Measurements from ENCODE around the gene ATAD1.
A peak's percentile ranks its signal among the peaks of the same experiment; 100 is the strongest.

Gene ATAD1

GRCh38 chr10:87734987-87735827, 82.8 kb downstream of the ATAD1 start:
- no peak overlapping the region for H3K4me3 ChIP-seq (ENCODE audit: low read depth, low read length)
- peak; percentile 61 for TF ChIP-seq CTCF (IDR thresholded peaks at IDR 0.05; ENCODE audit: low read depth, low read length)

- H3K4me3 ChIP-seq (ENCODE audit: low read depth, low read length), result no peak overlapping the region
- no peak for TF ChIP-seq CTCF (IDR thresholded peaks at IDR 0.05; ENCODE audit: low read depth, low read length)
Measured at GRCh38 chr10:87733081-87733480, 84.9 kb downstream of the ATAD1 start.

- H3K4me3 ChIP-seq (ENCODE audit: low read depth, low read length), result no peak overlapping the region
- no peak for TF ChIP-seq CTCF (IDR thresholded peaks at IDR 0.05; ENCODE audit: low read depth, low read length)
Measured at GRCh38 chr10:87729940-87730339, 88.1 kb downstream of the ATAD1 start.

GRCh38 chr10:87724789-87725188, 93.2 kb downstream of the ATAD1 start:
- TF ChIP-seq CTCF (IDR thresholded peaks at IDR 0.05; ENCODE audit: low read depth, low read length), result no peak
- H3K4me3 ChIP-seq (ENCODE audit: low read depth, low read length), result no peak overlapping the region

- TF ChIP-seq CTCF (IDR thresholded peaks at IDR 0.05; ENCODE audit: low read depth, low read length), result no peak
- H3K4me3 ChIP-seq (ENCODE audit: low read depth, low read length), result no peak overlapping the region
Measured at GRCh38 chr10:87723500-87723899, 94.5 kb downstream of the ATAD1 start.

- H3K4me3 ChIP-seq (ENCODE audit: low read depth, low read length), result no peak overlapping the region
- TF ChIP-seq CTCF (IDR thresholded peaks at IDR 0.05; ENCODE audit: low read depth, low read length), result no peak
Measured at GRCh38 chr10:87722716-87723115, 95.3 kb downstream of the ATAD1 start.

- no peak for TF ChIP-seq CTCF (IDR thresholded peaks at IDR 0.05; ENCODE audit: low read depth, low read length)
- no peak overlapping the region for H3K4me3 ChIP-seq (ENCODE audit: low read depth, low read length)
Measured at GRCh38 chr10:87721781-87722180, 96.2 kb downstream of the ATAD1 start.
